Pancreas (tissue), 10 donors: ENCODE results near the gene FKBP1B. TPM values are rescaled to one million over a fixed set of nuclear protein-coding genes. Genes with fewer than 3 reads are reported as not detected.

ENCODE experiments used
- ATAC-seq, 4 donors: fragments of 200-7000 bp; cut with Tn5 transposase; one replicate each; pipeline versions ENCODE4 v1.8.0 to v1.9.1; 2020; ENCODE audit warnings: mild to moderate bottlenecking in 4 of 4, moderate library complexity in 4 of 4
- DNase-seq, 6 donors: peaks; one replicate each; pipeline ENCODE4 v3.0.0-alpha.2; 2020
- FAIRE-seq: peaks from 2 replicates; lab custom pipeline; 2012; peaks lifted over from hg19 to GRCh38; lab: Jason Lieb, UNC
- H3K27ac ChIP-seq, 4 donors: fragments of 200-600 bp; sonication (generic); 1 replicate in 3 of 4; 2 replicates in 1 of 4; pipeline versions ENCODE4 v1.5.0 to v1.8.0; 2020
- H3K27me3 ChIP-seq, 4 donors: fragments of 200-600 bp; one replicate each; pipeline ENCODE4 v1.8.0; 2021
- H3K36me3 ChIP-seq, 3 donors: fragments of 200-600 bp; sonication (generic) in 1 of 3; one replicate each; pipeline versions ENCODE4 v1.5.0 to v1.8.0; 2020 to 2021
- H3K4me1 ChIP-seq, 3 donors: fragments of 200-600 bp; one replicate each; pipeline ENCODE4 v1.8.0; 2021
- H3K4me3 ChIP-seq, 4 donors: fragments of 200-600 bp; sonication (generic) in 2 of 4; one replicate each; pipeline versions ENCODE4 v1.5.0 to v1.8.0; 2020 to 2021
- H3K9me3 ChIP-seq, 4 donors: fragments of 200-600 bp; one replicate each; pipeline ENCODE4 v1.8.0; 2021
- CTCF ChIP-seq, 4 donors: fragments of 200-600 bp; sonication (generic) in 3 of 4; IDR thresholded peaks; one replicate each; pipeline versions ENCODE4 v1.5.0 to v1.8.0; 2021; ENCODE audit warnings: antibody characterized with exemption in 4 of 4
- WGBS, 2 donors: extraction: QIAGEN DNeasy Blood & Tissue Kit; methylation state at CpG; one replicate each; pipeline ENCODE4 v1.1.7; 2013; 5-methylcytosine and 5-hydroxymethylcytosine counted together
- intact Hi-C, 3 donors: fragments of 100-400 bp; cut with DNase I; formaldehyde crosslinking; loops; one replicate each; pipeline versions ENCODE4 v1.11.1 to v1.14.2; 2022
- polyA plus RNA-seq, 2 donors: library from polyadenylated mRNA; stranded (reverse); fragments of 200-250 nt; gene quantifications; one replicate each; pipeline ENCODE4 v1.2.3, GENCODE V29; 2013
- total RNA-seq, 6 donors: library from RNA; stranded (reverse); fragmentation: NEBNext Ultra II Directional in 4 of 6; extraction: Animal tissue kit (Norgen Biotek cat#: 25700) in 4 of 6; gene quantifications; one replicate each; pipeline versions ENCODE4 v1.2.1 to v1.2.4, GENCODE V29; 2021 to 2023
- donor health status: healthy with polysubstance abuse.
- donor health status: DM: no; HTN: no; CAD: no; lungs with moderate emphysema.
- donor health status: DM: no; HTN: no; CAD: no.
- donor health status: control.
- donor health status: control.
- donor health status: Bipolar disorder and iron deficiency.
- donor health status: DM: yes; HTN: yes; CAD: no.
- donor health status: DM: no; HTN: no; CAD: no.
- donor health status: DM: no; HTN: no; CAD: no.
- donor health status: DM: yes; HTN: yes; CAD: no.

Gene FKBP1B
- total and polyA plus RNA-seq, 8 donors = 2.6 to 25.6 (median 4.9) TPM

DNA sequence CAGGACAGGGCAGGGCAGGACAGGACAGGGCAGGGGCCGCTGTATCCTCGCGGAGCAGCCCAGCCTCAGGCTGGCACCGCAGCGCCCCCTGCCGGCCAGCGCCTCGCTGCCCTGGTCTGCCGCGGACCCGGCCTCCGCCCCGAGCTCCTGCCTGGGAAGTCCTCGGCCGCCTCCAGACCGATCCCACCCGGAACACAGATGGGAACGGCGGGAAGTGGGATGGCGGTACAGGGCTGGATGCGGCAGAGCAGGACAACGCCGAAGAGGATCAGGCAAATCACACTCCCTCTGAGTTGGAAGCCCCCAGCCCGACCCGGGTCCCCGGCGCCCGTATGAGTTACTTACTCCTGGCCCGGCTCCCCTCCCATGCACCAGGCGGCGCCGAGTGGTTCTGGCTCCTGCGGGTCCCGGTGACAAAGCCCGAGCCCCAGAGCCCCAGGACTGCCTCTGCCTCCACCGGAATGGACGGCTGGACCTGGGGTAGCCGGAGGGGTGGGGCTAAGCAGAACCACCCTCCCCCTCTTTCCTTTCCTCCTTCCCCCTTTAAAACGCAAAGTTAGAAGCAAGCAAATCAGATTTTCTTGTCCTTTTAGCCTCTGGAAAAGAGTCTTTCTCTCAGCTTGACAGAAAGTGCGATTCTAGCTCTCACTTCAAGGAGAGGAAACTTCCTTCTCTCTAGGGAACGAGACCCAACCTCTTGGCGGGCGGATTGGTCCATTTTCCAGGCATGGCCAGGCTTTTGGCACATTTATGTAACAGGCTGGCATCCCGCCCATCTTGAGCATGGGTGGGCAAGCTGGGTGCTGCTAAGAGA, 35.1 kb downstream of the FKBP1B start, which contains the start of gene TP53I3:
Gene TP53I3 (minus strand): TSS at position 449 of the 814 bp plus-strand sequence. CDS start 508 bp downstream, outside the sequence.
- Histone ChIP-seq H3K27ac (peak within 1 kb of the TSS; percentile 80 to 93 (median 82)), H3K36me3 (peaks cover 0 to 9% (median 0%) of the 10 kb centered on the region in 3 donors), H3K4me1 (peaks cover 0 to 9% (median 4%) of the 10 kb centered on the region in 3 donors), H3K4me3 (peak within 1 kb of the TSS; percentile 26 to 69 (median 57)), H3K9me3 (no peaks in the 10 kb centered on the region), H3K27me3 (no peaks in the 10 kb centered on the region)
- ATAC-seq (peak; percentile 92 to 98 (median 92)), DNase-seq (peak; percentile 88 to 98 (median 93)), FAIRE-seq (no peak)
- intact Hi-C loops = no loop called here
- WGBS, 2 donors = 0% methylated on average over 39 to 44 of the region's 44 CpGs
- peak; percentile 96 to 99 (median 98) for TF ChIP-seq CTCF (IDR thresholded peaks at IDR 0.05)

DNA sequence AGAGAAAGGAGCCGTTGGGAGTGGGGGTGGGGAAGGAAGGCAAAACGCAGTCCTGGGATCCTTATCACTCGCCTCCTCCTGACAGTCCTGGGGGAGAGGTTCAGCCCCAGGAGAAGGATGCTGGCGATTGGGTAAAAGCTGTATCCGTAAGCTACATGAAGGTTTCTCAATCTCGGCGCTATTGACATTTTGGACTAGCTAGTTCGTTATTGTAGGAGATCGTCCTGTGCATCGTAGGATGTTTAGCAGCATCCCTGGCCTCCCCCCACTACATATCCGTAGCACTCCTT, 35.6 kb downstream of the FKBP1B start:
- TF ChIP-seq CTCF (IDR thresholded peaks at IDR 0.05) = no peak
- Histone ChIP-seq H3K4me3 (peak overlapping the region; percentile 26 to 69 (median 57)), H3K36me3 (peaks cover 0 to 7% (median 0%) of the 10 kb centered on the region in 3 donors), H3K27ac (peak overlapping the region; percentile 80 to 93 (median 82)), H3K27me3 (no peaks in the 10 kb centered on the region), H3K4me1 (peaks cover 0 to 9% (median 4%) of the 10 kb centered on the region in 3 donors), H3K9me3 (no peaks in the 10 kb centered on the region)
- peak in 1 of 4 donors; percentile 0 for ATAC-seq
- WGBS, 2 donors = 6 to 12% methylated on average over 11 of the region's 11 CpGs
- FAIRE-seq = no peak
- DNase-seq = no peak
- intact Hi-C loops = no loop called here

- no peak for FAIRE-seq
- intact Hi-C loops = no loop called here
Observed at GRCh38 chr2:24086241-24086640, 36.7 kb downstream of the FKBP1B start.

GRCh38 chr2:24087032-24087431, 37.5 kb downstream of the FKBP1B start:
- Histone ChIP-seq H3K4me1 (peaks cover 0 to 9% (median 4%) of the 10 kb centered on the region in 3 donors), H3K36me3 (no peaks in the 10 kb centered on the region), H3K4me3 (no peak overlapping the region), H3K9me3 (no peaks in the 10 kb centered on the region), H3K27me3 (no peaks in the 10 kb centered on the region), H3K27ac (no peak overlapping the region)
- DNase-seq = no peak
- intact Hi-C loops = no loop called here
- no peak for ATAC-seq
- TF ChIP-seq CTCF (IDR thresholded peaks at IDR 0.05) = no peak
- 76 to 80% methylated on average over 3 of the region's 3 CpGs for WGBS, 2 donors
- no peak for FAIRE-seq

More at GRCh38 chr2:24086241-24086640, 36.7 kb downstream of the FKBP1B start:
- Histone ChIP-seq H3K27me3 (no peaks in the 10 kb centered on the region), H3K9me3 (no peaks in the 10 kb centered on the region), H3K4me3 (no peak overlapping the region), H3K4me1 (peaks cover 0 to 9% (median 4%) of the 10 kb centered on the region in 3 donors), H3K27ac (no peak overlapping the region), H3K36me3 (no peaks in the 10 kb centered on the region)
- TF ChIP-seq CTCF (IDR thresholded peaks at IDR 0.05) = no peak
- 71 to 82% methylated on average over 1 of the region's 1 CpG for WGBS, 2 donors
- no peak for DNase-seq
- no peak for ATAC-seq
